Measurements from ENCODE around the gene SLC22A2. TPM values are rescaled to one million over a fixed set of nuclear protein-coding genes. Genes with fewer than 3 reads are reported as not detected.

The SLC22A2 gene
- total RNA-seq, 3 donors from 2014 or later, result not detected

GRCh38 chr6:160180706-160181105 lies 77.9 kb downstream of the SLC22A2 start:
- no peak for TF ChIP-seq POLR2A (IDR thresholded peaks at IDR 0.05)
- TF ChIP-seq CTCF (IDR thresholded peaks at IDR 0.05), result no peak
- no peak for TF ChIP-seq POLR2AphosphoS5 (IDR thresholded peaks at IDR 0.05)
- Histone ChIP-seq H3K4me3 (no peak overlapping the region), H3K36me3 (no peaks in the 10 kb centered on the region), H3K4me1 (no peaks in the 10 kb centered on the region), H3K27me3 (no peaks in the 10 kb centered on the region), H3K9me3 (no peaks in the 10 kb centered on the region), H3K27ac (no peak overlapping the region)
- intact Hi-C loops (cut with DNase I; ENCODE audit: low total_unique reads), result no loop called here
- no peak for DNase-seq (ENCODE audit: low spot score in 2 of 2)

GRCh38 chr6:160178271-160178670 lies 80.3 kb downstream of the SLC22A2 start:
- H3K4me1 ChIP-seq, result no peaks in the 10 kb centered on the region
- H3K4me3 ChIP-seq, result no peak overlapping the region
- no peaks in the 10 kb centered on the region for H3K27me3 ChIP-seq
- intact Hi-C loops (cut with DNase I; ENCODE audit: low total_unique reads), result no loop called here
- H3K27ac ChIP-seq, result no peak overlapping the region
- no peaks in the 10 kb centered on the region for H3K9me3 ChIP-seq
- no peak for TF ChIP-seq CTCF (IDR thresholded peaks at IDR 0.05)
- no peak for TF ChIP-seq POLR2A (IDR thresholded peaks at IDR 0.05)
- no peak for TF ChIP-seq POLR2AphosphoS5 (IDR thresholded peaks at IDR 0.05)
- H3K36me3 ChIP-seq, result no peaks in the 10 kb centered on the region
- DNase-seq (ENCODE audit: low spot score in 2 of 2), result no peak

- no peaks in the 10 kb centered on the region for H3K27me3 ChIP-seq
- no peak overlapping the region for H3K27ac ChIP-seq
- H3K9me3 ChIP-seq, result no peaks in the 10 kb centered on the region
- H3K4me1 ChIP-seq, result no peaks in the 10 kb centered on the region
- H3K36me3 ChIP-seq, result no peaks in the 10 kb centered on the region
- H3K4me3 ChIP-seq, result no peak overlapping the region
- intact Hi-C loops (cut with DNase I; ENCODE audit: low total_unique reads), result no loop called here
- no peak for TF ChIP-seq POLR2AphosphoS5 (IDR thresholded peaks at IDR 0.05)
- no peak for TF ChIP-seq CTCF (IDR thresholded peaks at IDR 0.05)
- no peak for TF ChIP-seq POLR2A (IDR thresholded peaks at IDR 0.05)
- DNase-seq (ENCODE audit: low spot score in 2 of 2), result no peak
These were observed 81.4 kb downstream of the SLC22A2 start for GRCh38 chr6:160177220-160177619.

- TF ChIP-seq POLR2AphosphoS5 (IDR thresholded peaks at IDR 0.05) (no peak), POLR2A (IDR thresholded peaks at IDR 0.05) (no peak), CTCF (IDR thresholded peaks at IDR 0.05) (no peak)
- H3K27me3 ChIP-seq, result no peaks in the 10 kb centered on the region
- H3K27ac ChIP-seq, result no peak overlapping the region
- H3K4me3 ChIP-seq, result no peak overlapping the region
- no peaks in the 10 kb centered on the region for H3K9me3 ChIP-seq
- DNase-seq (ENCODE audit: low spot score in 2 of 2), result no peak
- intact Hi-C loops (cut with DNase I; ENCODE audit: low total_unique reads), result no loop called here
- H3K36me3 ChIP-seq, result no peaks in the 10 kb centered on the region
- no peaks in the 10 kb centered on the region for H3K4me1 ChIP-seq
These were observed 83.9 kb downstream of the SLC22A2 start for GRCh38 chr6:160174681-160175080.

- Histone ChIP-seq H3K27me3 (no peaks in the 10 kb centered on the region), H3K4me3 (no peak overlapping the region), H3K27ac (no peak overlapping the region), H3K9me3 (no peaks in the 10 kb centered on the region), H3K4me1 (no peaks in the 10 kb centered on the region), H3K36me3 (no peaks in the 10 kb centered on the region)
- intact Hi-C loops (cut with DNase I; ENCODE audit: low total_unique reads), result no loop called here
- TF ChIP-seq POLR2A (IDR thresholded peaks at IDR 0.05) (no peak), CTCF (IDR thresholded peaks at IDR 0.05) (no peak), POLR2AphosphoS5 (IDR thresholded peaks at IDR 0.05) (no peak)
- DNase-seq (ENCODE audit: low spot score in 2 of 2), result no peak
These were observed 84.7 kb downstream of the SLC22A2 start for GRCh38 chr6:160173806-160174527.
